ENCODE results near the gene DNM3.

DNA sequence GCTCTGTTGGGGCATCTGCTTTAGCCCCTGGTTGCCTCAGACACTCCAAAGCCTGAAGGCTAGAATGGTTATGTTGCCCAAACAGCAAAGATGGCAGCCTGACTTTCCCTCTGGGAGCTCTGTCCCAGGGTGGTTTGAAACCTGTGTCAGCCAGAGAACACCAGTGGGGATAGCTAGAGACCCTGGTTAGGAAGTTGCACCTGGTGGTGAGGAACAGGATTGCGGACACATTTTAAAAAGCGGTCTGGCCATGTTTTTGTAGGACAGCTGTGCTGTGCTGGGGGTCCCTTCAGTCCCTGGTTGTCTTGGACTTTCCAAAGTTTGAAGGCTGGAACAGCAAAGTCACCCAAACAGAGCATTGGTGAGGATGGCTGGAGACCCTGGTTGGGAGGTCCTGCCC, 87.8 kb downstream of the DNM3 start:
- TF ChIP-seq POLR2AphosphoS5 (IDR thresholded peaks at IDR 0.05; ENCODE audit: borderline replicate concordance, low read depth, low read length), result no peak
- TF ChIP-seq EZH2 (IDR thresholded peaks at IDR 0.05), result no peak

All from SK-N-MC (cell line).